GDM1 (cell line): Measurements from ENCODE around the gene RBMXL3.

Experiments
- DNase-seq: peaks from one replicate; lab custom pipeline; 2025; lab: John Stamatoyannopoulos, UW

Gene RBMXL3

GRCh38 chrX:115233497-115234455 lies 44.6 kb downstream of the RBMXL3 start, which contains the start of gene LRCH2:
TSS of gene LRCH2 (minus strand) at chrX:115234096. CDS start at chrX:115234041, 55 bp downstream.
- no peak for DNase-seq

- no peak for DNase-seq
Measured at GRCh38 chrX:115234461-115234860, 45.3 kb downstream of the RBMXL3 start.

- no peak for DNase-seq
Measured at GRCh38 chrX:115236560-115236959, 47.4 kb downstream of the RBMXL3 start.

GRCh38 chrX:115237056-115237455 lies 47.8 kb downstream of the RBMXL3 start:
- no peak for DNase-seq
